ENCODE measurements around the gene RNF128. TPM values are rescaled to one million over a fixed set of nuclear protein-coding genes. Genes with fewer than 3 reads are reported as not detected.

RNF128 gene
- total and polyA plus RNA-seq, 10 of the 15 experiments (the other 5 are each of a cell fraction or from before 2014, with no cell fraction given) = 0.10 TPM; not detected in 9

DNA sequence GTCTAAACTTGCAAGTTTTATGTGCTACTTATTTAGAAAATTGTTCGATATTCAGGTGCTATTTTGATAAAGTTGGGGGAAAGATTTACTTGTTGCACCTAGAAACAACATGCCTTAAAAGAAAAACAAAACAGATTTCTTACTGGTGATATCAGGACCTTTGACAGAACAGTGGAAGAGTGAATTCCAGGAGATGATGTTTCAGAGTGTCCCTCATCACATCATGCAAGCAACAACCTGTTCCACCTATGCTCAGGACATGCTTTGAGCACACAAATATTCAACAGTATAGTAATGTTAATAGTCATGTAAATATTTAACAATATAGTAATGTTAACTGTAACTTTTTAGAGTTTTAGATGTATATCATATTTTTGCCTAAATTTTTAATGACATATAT lies 23.9 kb upstream of the RNF128 start (continued):
- TF ChIP-seq, protein P1, sequence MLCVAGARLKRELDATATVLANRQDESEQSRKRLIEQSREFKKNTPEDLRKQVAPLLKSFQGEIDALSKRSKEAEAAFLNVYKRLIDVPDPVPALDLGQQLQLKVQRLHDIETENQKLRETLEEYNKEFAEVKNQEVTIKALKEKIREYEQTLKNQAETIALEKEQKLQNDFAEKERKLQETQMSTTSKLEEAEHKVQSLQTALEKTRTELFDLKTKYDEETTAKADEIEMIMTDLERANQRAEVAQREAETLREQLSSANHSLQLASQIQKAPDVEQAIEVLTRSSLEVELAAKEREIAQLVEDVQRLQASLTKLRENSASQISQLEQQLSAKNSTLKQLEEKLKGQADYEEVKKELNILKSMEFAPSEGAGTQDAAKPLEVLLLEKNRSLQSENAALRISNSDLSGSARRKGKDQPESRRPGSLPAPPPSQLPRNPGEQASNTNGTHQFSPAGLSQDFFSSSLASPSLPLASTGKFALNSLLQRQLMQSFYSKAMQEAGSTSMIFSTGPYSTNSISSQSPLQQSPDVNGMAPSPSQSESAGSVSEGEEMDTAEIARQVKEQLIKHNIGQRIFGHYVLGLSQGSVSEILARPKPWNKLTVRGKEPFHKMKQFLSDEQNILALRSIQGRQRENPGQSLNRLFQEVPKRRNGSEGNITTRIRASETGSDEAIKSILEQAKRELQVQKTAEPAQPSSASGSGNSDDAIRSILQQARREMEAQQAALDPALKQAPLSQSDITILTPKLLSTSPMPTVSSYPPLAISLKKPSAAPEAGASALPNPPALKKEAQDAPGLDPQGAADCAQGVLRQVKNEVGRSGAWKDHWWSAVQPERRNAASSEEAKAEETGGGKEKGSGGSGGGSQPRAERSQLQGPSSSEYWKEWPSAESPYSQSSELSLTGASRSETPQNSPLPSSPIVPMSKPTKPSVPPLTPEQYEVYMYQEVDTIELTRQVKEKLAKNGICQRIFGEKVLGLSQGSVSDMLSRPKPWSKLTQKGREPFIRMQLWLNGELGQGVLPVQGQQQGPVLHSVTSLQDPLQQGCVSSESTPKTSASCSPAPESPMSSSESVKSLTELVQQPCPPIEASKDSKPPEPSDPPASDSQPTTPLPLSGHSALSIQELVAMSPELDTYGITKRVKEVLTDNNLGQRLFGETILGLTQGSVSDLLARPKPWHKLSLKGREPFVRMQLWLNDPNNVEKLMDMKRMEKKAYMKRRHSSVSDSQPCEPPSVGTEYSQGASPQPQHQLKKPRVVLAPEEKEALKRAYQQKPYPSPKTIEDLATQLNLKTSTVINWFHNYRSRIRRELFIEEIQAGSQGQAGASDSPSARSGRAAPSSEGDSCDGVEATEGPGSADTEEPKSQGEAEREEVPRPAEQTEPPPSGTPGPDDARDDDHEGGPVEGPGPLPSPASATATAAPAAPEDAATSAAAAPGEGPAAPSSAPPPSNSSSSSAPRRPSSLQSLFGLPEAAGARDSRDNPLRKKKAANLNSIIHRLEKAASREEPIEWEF (IDR thresholded peaks at IDR 0.05; ENCODE audit: insufficient replicate concordance, low read depth, low read length) = no peak
- TF ChIP-seq PKNOX1 (IDR thresholded peaks at IDR 0.05) (no peak), SIN3A (IDR thresholded peaks at IDR 0.05; ENCODE audit: low read depth, low read length) (no peak), SMARCA5 (IDR thresholded peaks at IDR 0.05) (no peak), ASH2L (IDR thresholded peaks at IDR 0.05; ENCODE audit: borderline replicate concordance, low read depth) (no peak)

- H3K79me2 ChIP-seq (ENCODE audit: control insufficient read depth, insufficient read depth, low read length) = no peaks in the 10 kb centered on the region
- H3K4me2 ChIP-seq (ENCODE audit: control insufficient read depth, insufficient read depth) = no peak overlapping the region
- H2AFZ ChIP-seq (ENCODE audit: control insufficient read depth, low read depth, low read length) = no peak overlapping the region
- RAD21 ChIA-PET (ENCODE audit: unreplicated experiment) = no interaction called here
- intact Hi-C loops (cut with micrococcal nuclease; ENCODE audit: unreplicated experiment) (no loop called here), in situ Hi-C loops (cut with MboI) (no loop called here)
- no peaks in the 10 kb centered on the region for H3K36me3 ChIP-seq (ENCODE audit: control insufficient read depth in 2 of 2, insufficient read depth in 2 of 2, low read length in 1 of 2)
- ATAC-seq (no peak), FAIRE-seq (no peak), DNase-seq (ENCODE audit: low read depth, low spot score) (no peak)
- no peak overlapping the region for H3K4me3 ChIP-seq
- no peak overlapping the region for H3K9ac ChIP-seq (ENCODE audit: control insufficient read depth, insufficient read depth, low read length)
- POLR2A ChIA-PET = no interaction called here
- no peaks in the 10 kb centered on the region for H4K20me1 ChIP-seq (ENCODE audit: control insufficient read depth, insufficient read depth)
- no peaks in the 10 kb centered on the region for H3K9me3 ChIP-seq (replicated peaks; ENCODE audit: control insufficient read depth, insufficient read depth, low read length)
- CTCF ChIA-PET = no interaction called here
- no peak overlapping the region for H3K27ac ChIP-seq (ENCODE audit: control insufficient read depth, insufficient read depth)
- no TSS peak for BruUV-seq (replicated peaks)
- WGBS (ENCODE audit: insufficient coverage, insufficient replicate concordance, low lambda C conversion rate, missing lambda C conversion rate) = 60% methylated on average over 3 of the region's 3 CpGs
- SMC1A ChIA-PET (ENCODE audit: uncharacterized antibody, unreplicated experiment) = interaction anchor here (1.4 kb wide), 1 partner anchor 27 kb away, joined by 4 read pairs; no protein-coding TSS in a partner anchor
- H3K27me3 ChIP-seq (replicated peaks in 1 of 2; ENCODE audit: control insufficient read depth in 2 of 2, insufficient read depth in 2 of 2, low read length in 1 of 2) = no peaks in the 10 kb centered on the region
- H3K4me1 ChIP-seq (ENCODE audit: control insufficient read depth, insufficient read depth, low read length) = no peaks in the 10 kb centered on the region
- no peak for TF ChIP-seq POLR2AphosphoS5 (IDR thresholded peaks at IDR 0.05; ENCODE audit: low read length)
- no peak for TF ChIP-seq KLF5 (IDR thresholded peaks at IDR 0.05; ENCODE audit: partially characterized antibody)
- no peak for TF ChIP-seq ZBTB4 (CRISPR knock-in tag; IDR thresholded peaks at IDR 0.05)
- TF ChIP-seq ZNF592 (IDR thresholded peaks at IDR 0.05) = no peak
Observed at GRCh38 chrX:106706466-106706865, 20.0 kb upstream of the RNF128 start.

Data from GM12878 (cell line).